ENCODE results near the gene CCDC9.

GRCh38 chr19:47231215-47232054, 24.9 kb upstream of the CCDC9 start:
- TF ChIP-seq MAX (IDR thresholded peaks at IDR 0.05) (no peak), CTCF (IDR thresholded peaks at IDR 0.05; ENCODE audit: low read depth, low read length, missing input control) (no peak)
